ENCODE results near the gene ZNF566. TPM values are rescaled to one million over a fixed set of nuclear protein-coding genes. Genes with fewer than 3 reads are reported as not detected.

Gene ZNF566
- total RNA-seq, 1 experiment from 2014 or later: 12.0 TPM

- H3K27ac Mint-ChIP-seq (ENCODE audit: unreplicated experiment): no peak overlapping the region
- intact Hi-C loops (cut with micrococcal nuclease; ENCODE audit: unreplicated experiment): no loop called here
- no peak for DNase-seq
- no peak for TF ChIP-seq CTCF (IDR thresholded peaks at IDR 0.05; ENCODE audit: unreplicated experiment)
- H3K27me3 Mint-ChIP-seq (ENCODE audit: unreplicated experiment): no peaks in the 10 kb centered on the region
- no peak overlapping the region for H3K4me3 Mint-ChIP-seq (ENCODE audit: low read depth, unreplicated experiment)
- no peaks in the 10 kb centered on the region for H3K4me1 Mint-ChIP-seq (ENCODE audit: low read depth, unreplicated experiment)
- CTCF ChIA-PET: no interaction called here
- BruUV-seq (replicated peaks): no TSS peak
- H3K36me3 Mint-ChIP-seq (ENCODE audit: insufficient read depth, unreplicated experiment): no peaks in the 10 kb centered on the region
- H3K9me3 Mint-ChIP-seq (ENCODE audit: low read depth, unreplicated experiment): peaks cover 19% of the 10 kb centered on the region
Observed at GRCh38 chr19:36401475-36401874, 87.9 kb downstream of the ZNF566 start.

GRCh38 chr19:36398571-36398970, 90.8 kb downstream of the ZNF566 start:
- no TSS peak for BruUV-seq (replicated peaks)
- Mint-ChIP-seq H3K27me3 (ENCODE audit: unreplicated experiment) (no peaks in the 10 kb centered on the region), H3K4me1 (ENCODE audit: low read depth, unreplicated experiment) (no peaks in the 10 kb centered on the region), H3K4me3 (ENCODE audit: low read depth, unreplicated experiment) (no peak overlapping the region), H3K9me3 (ENCODE audit: low read depth, unreplicated experiment) (peaks cover 25% of the 10 kb centered on the region), H3K36me3 (ENCODE audit: insufficient read depth, unreplicated experiment) (no peaks in the 10 kb centered on the region), H3K27ac (ENCODE audit: unreplicated experiment) (no peak overlapping the region)
- intact Hi-C loops (cut with micrococcal nuclease; ENCODE audit: unreplicated experiment): no loop called here
- no peak for DNase-seq
- TF ChIP-seq CTCF (IDR thresholded peaks at IDR 0.05; ENCODE audit: unreplicated experiment): no peak
- CTCF ChIA-PET: interaction anchor here (0.7 kb wide), 1 partner anchor 451 kb away, joined by 3 read pairs; no protein-coding TSS in a partner anchor

Other genes with a start within 250 kb of the ZNF566 start
- gene ZFP14, start 110.4 kb downstream of the ZNF566 start, total RNA-seq (2022): 4.6 and 4.8 TPM in 2 replicates
- not detected in 2 replicates for gene ZFP82, start 70.9 kb downstream of the ZNF566 start, total RNA-seq (2022)
- gene ZNF260, start 38.7 kb upstream of the ZNF566 start, total RNA-seq (2022): 14.1 and 17.8 TPM in 2 replicates
- 8.9 and 11.9 TPM in 2 replicates for gene ZNF529, start 83.7 kb upstream of the ZNF566 start, total RNA-seq (2022)
- gene ZNF382, start 115.8 kb upstream of the ZNF566 start, total RNA-seq (2022): 2.5 and 4.2 TPM in 2 replicates
- 8.5 and 9.7 TPM in 2 replicates for gene ZNF461, start 177.3 kb upstream of the ZNF566 start, total RNA-seq (2022)
- gene ZNF567, start 198.1 kb upstream of the ZNF566 start, total RNA-seq (2022): 11.0 TPM in 2 replicates

Measured in Calu3 (cell line).